ENCODE measurements around the gene RND2. TPM values are rescaled to one million over a fixed set of nuclear protein-coding genes. Genes with fewer than 3 reads are reported as not detected.

RND2 gene
- total and polyA plus RNA-seq, 9 of the 15 experiments (the other 6 are each of a cell fraction or from before 2014, with no cell fraction given) = 0.15 to 1.9 (median 0.98) TPM

DNA sequence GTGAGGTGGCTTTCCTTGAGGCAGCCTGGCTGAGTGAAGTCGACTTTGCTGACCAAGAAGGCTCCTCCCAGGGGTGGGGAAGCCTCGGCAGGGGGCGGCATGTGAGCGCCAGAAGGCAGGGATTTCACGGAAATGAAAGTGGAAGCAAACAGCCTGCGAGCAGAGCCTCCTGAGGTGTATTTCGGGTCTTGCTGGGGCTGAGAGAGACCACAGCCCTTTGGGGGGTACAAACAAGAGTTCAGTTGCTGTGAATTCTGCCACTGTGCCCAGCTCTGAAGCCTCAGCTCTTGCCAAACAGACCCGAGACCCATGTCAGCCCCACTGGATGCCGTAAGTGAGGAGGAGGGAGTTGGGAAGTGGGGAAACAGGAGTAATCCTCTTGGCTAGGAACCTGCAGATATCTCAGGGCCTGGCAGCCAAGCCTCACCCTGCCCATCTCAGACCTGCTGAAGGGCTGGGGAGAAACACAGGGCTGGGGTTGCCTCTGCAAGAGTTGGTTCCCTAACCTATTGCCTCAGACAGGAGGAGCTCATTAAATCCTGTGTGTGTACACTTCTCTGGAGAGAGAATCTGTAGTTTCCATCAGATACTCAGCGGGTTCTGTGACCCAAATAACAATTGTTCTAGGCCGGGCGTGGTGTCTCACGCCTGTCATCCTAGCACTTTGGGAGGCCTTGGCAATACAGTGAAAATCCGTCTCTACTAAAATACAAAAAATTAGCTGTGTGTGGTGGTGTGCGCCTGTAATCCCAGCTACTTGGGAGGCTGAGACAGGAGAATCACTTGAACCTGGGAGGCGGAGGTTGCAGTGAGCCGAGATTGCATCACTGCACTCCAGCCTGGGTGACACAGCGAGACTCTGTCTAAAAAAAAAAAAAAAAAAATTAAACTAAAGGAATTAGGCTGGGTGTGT lies 18.1 kb upstream of the RND2 start, which contains the start of gene IFI35 (continued):
- TF ChIP-seq, protein P1, sequence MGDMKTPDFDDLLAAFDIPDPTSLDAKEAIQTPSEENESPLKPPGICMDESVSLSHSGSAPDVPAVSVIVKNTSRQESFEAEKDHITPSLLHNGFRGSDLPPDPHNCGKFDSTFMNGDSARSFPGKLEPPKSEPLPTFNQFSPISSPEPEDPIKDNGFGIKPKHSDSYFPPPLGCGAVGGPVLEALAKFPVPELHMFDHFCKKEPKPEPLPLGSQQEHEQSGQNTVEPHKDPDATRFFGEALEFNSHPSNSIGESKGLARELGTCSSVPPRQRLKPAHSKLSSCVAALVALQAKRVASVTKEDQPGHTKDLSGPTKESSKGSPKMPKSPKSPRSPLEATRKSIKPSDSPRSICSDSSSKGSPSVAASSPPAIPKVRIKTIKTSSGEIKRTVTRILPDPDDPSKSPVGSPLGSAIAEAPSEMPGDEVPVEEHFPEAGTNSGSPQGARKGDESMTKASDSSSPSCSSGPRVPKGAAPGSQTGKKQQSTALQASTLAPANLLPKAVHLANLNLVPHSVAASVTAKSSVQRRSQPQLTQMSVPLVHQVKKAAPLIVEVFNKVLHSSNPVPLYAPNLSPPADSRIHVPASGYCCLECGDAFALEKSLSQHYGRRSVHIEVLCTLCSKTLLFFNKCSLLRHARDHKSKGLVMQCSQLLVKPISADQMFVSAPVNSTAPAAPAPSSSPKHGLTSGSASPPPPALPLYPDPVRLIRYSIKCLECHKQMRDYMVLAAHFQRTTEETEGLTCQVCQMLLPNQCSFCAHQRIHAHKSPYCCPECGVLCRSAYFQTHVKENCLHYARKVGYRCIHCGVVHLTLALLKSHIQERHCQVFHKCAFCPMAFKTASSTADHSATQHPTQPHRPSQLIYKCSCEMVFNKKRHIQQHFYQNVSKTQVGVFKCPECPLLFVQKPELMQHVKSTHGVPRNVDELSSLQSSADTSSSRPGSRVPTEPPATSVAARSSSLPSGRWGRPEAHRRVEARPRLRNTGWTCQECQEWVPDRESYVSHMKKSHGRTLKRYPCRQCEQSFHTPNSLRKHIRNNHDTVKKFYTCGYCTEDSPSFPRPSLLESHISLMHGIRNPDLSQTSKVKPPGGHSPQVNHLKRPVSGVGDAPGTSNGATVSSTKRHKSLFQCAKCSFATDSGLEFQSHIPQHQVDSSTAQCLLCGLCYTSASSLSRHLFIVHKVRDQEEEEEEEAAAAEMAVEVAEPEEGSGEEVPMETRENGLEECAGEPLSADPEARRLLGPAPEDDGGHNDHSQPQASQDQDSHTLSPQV (IDR thresholded peaks at IDR 0.05) = 0 out of 2 replicates have a peak, but pooled peaks have one; percentile 26
- TF ChIP-seq XRCC4 (IDR thresholded peaks at IDR 0.05; ENCODE audit: extremely low read depth, insufficient read depth, insufficient read length) (no peak), CEBPB (tag; IDR thresholded peaks at IDR 0.05) (peak; percentile 76), CAMTA2 (CRISPR knock-in tag; conservative IDR thresholded peaks at IDR 0.05) (no peak), SIN3A (IDR thresholded peaks at IDR 0.05; ENCODE audit: borderline replicate concordance in 2 of 2, control insufficient read depth in 1 of 2, low read depth in 2 of 2, low read length in 2 of 2) (peak; percentile 48 to 72; a peak in 2 of 4 replicates), RFX1 (IDR thresholded peaks at IDR 0.05) (no peak), GTF2F1 (IDR thresholded peaks at IDR 0.05; ENCODE audit: low read depth, low read length) (no peak), BRD4 (IDR thresholded peaks at IDR 0.05) (no peak), TOE1 (IDR thresholded peaks at IDR 0.05; ENCODE audit: borderline replicate concordance) (0 out of 2 replicates have a peak, but pooled peaks have one; percentile 34), TOE1 (CRISPR knock-in tag; IDR thresholded peaks at IDR 0.05; ENCODE audit: borderline replicate concordance, low read depth) (no peak), NCOA1 (IDR thresholded peaks at IDR 0.05; ENCODE audit: low read depth) (no peak), ZBTB1 (CRISPR knock-in tag; IDR thresholded peaks at IDR 0.05; ENCODE audit: borderline replicate concordance, low read depth) (no peak), ZFP36 (IDR thresholded peaks at IDR 0.05; ENCODE audit: low read depth, low read length, partially characterized antibody) (no peak), THRAP3 (IDR thresholded peaks at IDR 0.05; ENCODE audit: borderline replicate concordance) (no peak), NCOR1 (IDR thresholded peaks at IDR 0.05) (no peak), CBFA2T2 (conservative IDR thresholded peaks at IDR 0.05) (no peak)
- TF ChIP-seq, protein P2, sequence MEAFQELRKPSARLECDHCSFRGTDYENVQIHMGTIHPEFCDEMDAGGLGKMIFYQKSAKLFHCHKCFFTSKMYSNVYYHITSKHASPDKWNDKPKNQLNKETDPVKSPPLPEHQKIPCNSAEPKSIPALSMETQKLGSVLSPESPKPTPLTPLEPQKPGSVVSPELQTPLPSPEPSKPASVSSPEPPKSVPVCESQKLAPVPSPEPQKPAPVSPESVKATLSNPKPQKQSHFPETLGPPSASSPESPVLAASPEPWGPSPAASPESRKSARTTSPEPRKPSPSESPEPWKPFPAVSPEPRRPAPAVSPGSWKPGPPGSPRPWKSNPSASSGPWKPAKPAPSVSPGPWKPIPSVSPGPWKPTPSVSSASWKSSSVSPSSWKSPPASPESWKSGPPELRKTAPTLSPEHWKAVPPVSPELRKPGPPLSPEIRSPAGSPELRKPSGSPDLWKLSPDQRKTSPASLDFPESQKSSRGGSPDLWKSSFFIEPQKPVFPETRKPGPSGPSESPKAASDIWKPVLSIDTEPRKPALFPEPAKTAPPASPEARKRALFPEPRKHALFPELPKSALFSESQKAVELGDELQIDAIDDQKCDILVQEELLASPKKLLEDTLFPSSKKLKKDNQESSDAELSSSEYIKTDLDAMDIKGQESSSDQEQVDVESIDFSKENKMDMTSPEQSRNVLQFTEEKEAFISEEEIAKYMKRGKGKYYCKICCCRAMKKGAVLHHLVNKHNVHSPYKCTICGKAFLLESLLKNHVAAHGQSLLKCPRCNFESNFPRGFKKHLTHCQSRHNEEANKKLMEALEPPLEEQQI (IDR thresholded peaks at IDR 0.05) = no peak
- TF ChIP-seq, protein P3, sequence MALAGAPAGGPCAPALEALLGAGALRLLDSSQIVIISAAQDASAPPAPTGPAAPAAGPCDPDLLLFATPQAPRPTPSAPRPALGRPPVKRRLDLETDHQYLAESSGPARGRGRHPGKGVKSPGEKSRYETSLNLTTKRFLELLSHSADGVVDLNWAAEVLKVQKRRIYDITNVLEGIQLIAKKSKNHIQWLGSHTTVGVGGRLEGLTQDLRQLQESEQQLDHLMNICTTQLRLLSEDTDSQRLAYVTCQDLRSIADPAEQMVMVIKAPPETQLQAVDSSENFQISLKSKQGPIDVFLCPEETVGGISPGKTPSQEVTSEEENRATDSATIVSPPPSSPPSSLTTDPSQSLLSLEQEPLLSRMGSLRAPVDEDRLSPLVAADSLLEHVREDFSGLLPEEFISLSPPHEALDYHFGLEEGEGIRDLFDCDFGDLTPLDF (CRISPR knock-in tag; IDR thresholded peaks at IDR 0.05) = no peak
- TF ChIP-seq, protein P4, sequence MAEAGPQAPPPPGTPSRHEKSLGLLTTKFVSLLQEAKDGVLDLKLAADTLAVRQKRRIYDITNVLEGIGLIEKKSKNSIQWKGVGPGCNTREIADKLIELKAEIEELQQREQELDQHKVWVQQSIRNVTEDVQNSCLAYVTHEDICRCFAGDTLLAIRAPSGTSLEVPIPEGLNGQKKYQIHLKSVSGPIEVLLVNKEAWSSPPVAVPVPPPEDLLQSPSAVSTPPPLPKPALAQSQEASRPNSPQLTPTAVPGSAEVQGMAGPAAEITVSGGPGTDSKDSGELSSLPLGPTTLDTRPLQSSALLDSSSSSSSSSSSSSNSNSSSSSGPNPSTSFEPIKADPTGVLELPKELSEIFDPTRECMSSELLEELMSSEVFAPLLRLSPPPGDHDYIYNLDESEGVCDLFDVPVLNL (CRISPR knock-in tag; IDR thresholded peaks at IDR 0.05; ENCODE audit: low read depth) = no peak

Data from K562 (cell line).